NT2/D1 (cell line): ENCODE results near the gene EPB41L5.
"Not testable (repeated sequence)": the region's sequence is repeated elsewhere in the genome, so short reads cannot be mapped to it uniquely, and the experiment has no call there.

Source experiments
- DNase-seq: peaks from one replicate; pipeline ENCODE4 v3.0.0-alpha.2; 2011; ENCODE audit warnings: low read depth, low spot score
- H3K27me3 ChIP-seq: 2 replicates; pipeline ENCODE4 v1.6.0; 2011; ENCODE audit warnings: mild to moderate bottlenecking; ENCODE audit not compliant: insufficient read length, insufficient read depth
- H3K36me3 ChIP-seq: 2 replicates; pipeline ENCODE4 v1.6.1; 2011; ENCODE audit warnings: mild to moderate bottlenecking, low read length, mixed read lengths; ENCODE audit not compliant: insufficient read depth, insufficient read length
- H3K4me1 ChIP-seq: 2 replicates; pipeline ENCODE4 v1.5.1; 2011; ENCODE audit not compliant: insufficient read depth, insufficient read length
- H3K4me3 ChIP-seq: 2 replicates; pipeline ENCODE4 v1.5.1; 2011; ENCODE audit warnings: low read depth; ENCODE audit not compliant: insufficient read length
- H3K9ac ChIP-seq: 2 replicates; pipeline ENCODE4 v1.6.0; 2011; ENCODE audit warnings: low read depth; ENCODE audit not compliant: insufficient read length
- H3K9me3 ChIP-seq: 2 replicates; pipeline ENCODE4 v1.5.1; 2011; ENCODE audit warnings: mild to moderate bottlenecking, low read length; ENCODE audit not compliant: insufficient read depth
- SUZ12 ChIP-seq: IDR thresholded peaks from 2 replicates; pipeline ENCODE4 v1.6.1; 2011; ENCODE audit not compliant: insufficient read length, insufficient read depth; ENCODE audit errors: extremely low read depth
- YY1 ChIP-seq: IDR thresholded peaks from 2 replicates; pipeline ENCODE4 v1.6.1; 2011; ENCODE audit not compliant: insufficient read length, insufficient read depth
- ZNF274 ChIP-seq: IDR thresholded peaks from 2 replicates; pipeline ENCODE4 v1.6.1; 2011; ENCODE audit warnings: mild to moderate bottlenecking, low read depth, low read length

Gene EPB41L5

GRCh38 chr2:120012771-120013596, at the start of gene EPB41L5:
TSS of gene EPB41L5 (plus strand) at chr2:120013077. CDS start at chr2:120019085, 6,008 bp downstream.
- H3K9ac ChIP-seq, result peak within 1 kb of the TSS; percentile 92
- TF ChIP-seq SUZ12 (no peak), YY1 (no peak), ZNF274 (no peak)

GRCh38 chr2:119981896-119982295, 31.0 kb upstream of the EPB41L5 start:
- Histone ChIP-seq H3K27me3 (no peaks in the 10 kb centered on the region), H3K4me3 (no peak overlapping the region), H3K9ac (no peak overlapping the region), H3K4me1 (no peaks in the 10 kb centered on the region), H3K36me3 (no peaks in the 10 kb centered on the region), H3K9me3 (no peaks in the 10 kb centered on the region)
- TF ChIP-seq YY1 (no peak), SUZ12 (no peak), ZNF274 (no peak)
- DNase-seq, result no peak

More at GRCh38 chr2:120012771-120013596, at the start of gene EPB41L5:
- Histone ChIP-seq H3K4me1 (no peaks in the 10 kb centered on the region), H3K4me3 (peak within 1 kb of the TSS; percentile 55), H3K9me3 (no peaks in the 10 kb centered on the region), H3K36me3 (no peaks in the 10 kb centered on the region), H3K27me3 (peaks cover 18% of the 10 kb centered on the region)
- DNase-seq, result peak; percentile 95

- H3K9ac ChIP-seq, result no peak overlapping the region
- no peaks in the 10 kb centered on the region for H3K36me3 ChIP-seq
- DNase-seq, result no peak
- H3K9me3 ChIP-seq, result 0 out of 2 replicates have a peak, but pooled peaks cover under 1% of the 10 kb centered on the region
- no peaks in the 10 kb centered on the region for H3K27me3 ChIP-seq
- no peak for TF ChIP-seq ZNF274
- TF ChIP-seq YY1, result no peak
- no peak for TF ChIP-seq SUZ12
- no peaks in the 10 kb centered on the region for H3K4me1 ChIP-seq
- no peak overlapping the region for H3K4me3 ChIP-seq
These were observed 30.4 kb upstream of the EPB41L5 start for GRCh38 chr2:119982506-119982905.

GRCh38 chr2:119983108-119983507, 29.8 kb upstream of the EPB41L5 start:
- Histone ChIP-seq H3K9me3 (peaks cover 7% of the 10 kb centered on the region), H3K9ac (no peak overlapping the region), H3K4me1 (no peaks in the 10 kb centered on the region), H3K36me3 (no peaks in the 10 kb centered on the region), H3K4me3 (no peak overlapping the region), H3K27me3 (no peaks in the 10 kb centered on the region)
- DNase-seq, result no peak
- TF ChIP-seq ZNF274 (no peak), SUZ12 (no peak), YY1 (no peak)

- Histone ChIP-seq H3K9me3 (no peaks in the 10 kb centered on the region), H3K4me1 (no peaks in the 10 kb centered on the region), H3K27me3 (no peaks in the 10 kb centered on the region), H3K4me3 (no peak overlapping the region), H3K9ac (no peak overlapping the region), H3K36me3 (no peaks in the 10 kb centered on the region)
- DNase-seq, result no peak
- TF ChIP-seq SUZ12, result no peak
- TF ChIP-seq ZNF274, result no peak
- no peak for TF ChIP-seq YY1
These were observed 16.7 kb upstream of the EPB41L5 start for GRCh38 chr2:119996148-119996547.

- H3K4me3 ChIP-seq, H3K4me1 ChIP-seq, H3K9me3 ChIP-seq, H3K9ac ChIP-seq, H3K27me3 ChIP-seq, H3K36me3 ChIP-seq, DNase-seq: not testable (repeated sequence)
These were observed 15.7 kb upstream of the EPB41L5 start for GRCh38 chr2:119996896-119997891.

GRCh38 chr2:120001471-120001870, 11.4 kb upstream of the EPB41L5 start:
- TF ChIP-seq SUZ12 (no peak), YY1 (no peak), ZNF274 (no peak)
- Histone ChIP-seq H3K4me1 (no peaks in the 10 kb centered on the region), H3K27me3 (no peaks in the 10 kb centered on the region), H3K36me3 (no peaks in the 10 kb centered on the region), H3K9me3 (no peaks in the 10 kb centered on the region), H3K9ac (no peak overlapping the region), H3K4me3 (no peak overlapping the region)
- no peak for DNase-seq
